A673 (cell line): ENCODE data around the gene GOLPH3.
"Not testable (repeated sequence)": the region's sequence is repeated elsewhere in the genome, so short reads cannot be mapped to it uniquely, and the experiment has no call there.

Source experiments
- EZH2 ChIP-seq: fragments of 200-600 bp; sonication (generic); IDR thresholded peaks from 2 replicates; pipeline ENCODE4 v1.6.1; 2017; ENCODE audit warnings: borderline replicate concordance, low read depth, mild to moderate bottlenecking, mixed read lengths, antibody characterized with exemption, low read length; ENCODE audit not compliant: poor library complexity, severe bottlenecking
- TF ChIP-seq, protein P1 (sequence below): fragments of 300-800, 200-600 bp; sonication (generic); conservative IDR thresholded peaks from 2 replicates; pipeline ENCODE4 v1.5.1; 2017; ENCODE audit warnings: low read depth, mild to moderate bottlenecking, antibody characterized with exemption, low read length, moderate library complexity, mixed read lengths

DNA sequence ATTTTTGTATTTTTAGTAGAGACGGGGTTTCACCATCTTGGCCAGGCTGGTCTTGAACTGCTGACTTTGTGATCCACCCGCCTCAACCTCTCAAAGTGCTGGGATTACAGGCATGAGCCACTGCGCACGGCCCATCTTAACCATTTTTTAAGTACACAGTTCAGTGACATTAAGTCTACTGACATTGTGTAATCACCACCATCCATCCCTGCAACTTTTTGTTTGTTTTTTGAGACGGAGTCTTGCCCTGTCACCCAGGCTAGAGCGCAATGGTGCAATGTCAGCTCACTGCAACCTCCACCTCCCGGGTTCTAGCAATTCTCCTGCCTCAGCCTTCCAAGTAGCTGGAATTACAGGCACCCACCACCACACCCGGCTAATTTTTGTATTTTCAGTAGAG lies 55.2 kb downstream of the GOLPH3 start:
- TF ChIP-seq, protein P1, sequence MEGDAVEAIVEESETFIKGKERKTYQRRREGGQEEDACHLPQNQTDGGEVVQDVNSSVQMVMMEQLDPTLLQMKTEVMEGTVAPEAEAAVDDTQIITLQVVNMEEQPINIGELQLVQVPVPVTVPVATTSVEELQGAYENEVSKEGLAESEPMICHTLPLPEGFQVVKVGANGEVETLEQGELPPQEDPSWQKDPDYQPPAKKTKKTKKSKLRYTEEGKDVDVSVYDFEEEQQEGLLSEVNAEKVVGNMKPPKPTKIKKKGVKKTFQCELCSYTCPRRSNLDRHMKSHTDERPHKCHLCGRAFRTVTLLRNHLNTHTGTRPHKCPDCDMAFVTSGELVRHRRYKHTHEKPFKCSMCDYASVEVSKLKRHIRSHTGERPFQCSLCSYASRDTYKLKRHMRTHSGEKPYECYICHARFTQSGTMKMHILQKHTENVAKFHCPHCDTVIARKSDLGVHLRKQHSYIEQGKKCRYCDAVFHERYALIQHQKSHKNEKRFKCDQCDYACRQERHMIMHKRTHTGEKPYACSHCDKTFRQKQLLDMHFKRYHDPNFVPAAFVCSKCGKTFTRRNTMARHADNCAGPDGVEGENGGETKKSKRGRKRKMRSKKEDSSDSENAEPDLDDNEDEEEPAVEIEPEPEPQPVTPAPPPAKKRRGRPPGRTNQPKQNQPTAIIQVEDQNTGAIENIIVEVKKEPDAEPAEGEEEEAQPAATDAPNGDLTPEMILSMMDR = not testable (repeated sequence)
- not testable (repeated sequence) for TF ChIP-seq EZH2
